GM12878 (cell line): ENCODE measurements around the gene BRSK2. TPM values are rescaled to one million over a fixed set of nuclear protein-coding genes. Genes with fewer than 3 reads are reported as not detected.

Experiments used
- ATAC-seq: fragments of 200-7000 bp; cut with Tn5 transposase; 3 replicates; pipeline ENCODE4 v1.9.1; 2020; ENCODE audit warnings: mild to moderate bottlenecking, moderate library complexity
- BruUV-seq: library from RNA; stranded (reverse); fragments of 400-500 nt; replicated peaks from 2 replicates; lab custom pipeline; 2021; lab: Mats Ljungman, UMichigan
- CTCF ChIA-PET: fragments of 300-600 bp; sonication (Branson Sonifier 250); formaldehyde crosslinking; extraction: SDS; loops from one replicate; lab custom pipeline; 2021; ENCODE audit warnings: inconsistent platforms; lab: Yijun Ruan, JAX
- POLR2A ChIA-PET: fragments of 350-600 bp; formaldehyde crosslinking; extraction: SDS; loops from one replicate; lab custom pipeline; 2021; ENCODE audit warnings: inconsistent platforms; lab: Charles Lee
- RAD21 ChIA-PET: fragments of 300-600 bp; sonication (Branson Sonifier 250); formaldehyde crosslinking; loops from one replicate; lab custom pipeline; 2023; ENCODE audit warnings: antibody characterized with exemption; ENCODE audit not compliant: unreplicated experiment; lab: Charles Lee
- SMC1A ChIA-PET: fragments of 300-600 bp; sonication (Branson Sonifier 250); formaldehyde crosslinking; loops from one replicate; lab custom pipeline; 2023; ENCODE audit not compliant: unreplicated experiment, uncharacterized antibody; lab: Charles Lee
- DNase-seq: peaks from one replicate; pipeline ENCODE4 v3.0.0-alpha.2; 2011; ENCODE audit warnings: low read depth, low spot score
- FAIRE-seq: peaks from 3 replicates; lab custom pipeline; 2011; peaks lifted over from hg19 to GRCh38; lab: Jason Lieb, UNC
- H2AFZ ChIP-seq: 2 replicates; pipeline ENCODE4 v1.6.0; 2011; ENCODE audit warnings: low read depth, low read length, control low read depth; ENCODE audit not compliant: control insufficient read depth
- H3K27ac ChIP-seq: 2 replicates; pipeline ENCODE4 v1.5.1; 2011; ENCODE audit warnings: control low read depth; ENCODE audit not compliant: control insufficient read depth, insufficient read depth
- H3K27me3 ChIP-seq, 2 experiments: replicated peaks in 1 of 2; 2 replicates each; pipeline versions ENCODE4 v1.6.0 to v1.6.1; 2011; ENCODE audit warnings: low read length in 1 of 2; ENCODE audit not compliant: control insufficient read depth in 2 of 2, insufficient read depth in 2 of 2
- H3K36me3 ChIP-seq, 2 experiments: 2 replicates each; pipeline ENCODE4 v1.5.1; 2011; ENCODE audit warnings: low read length in 1 of 2; ENCODE audit not compliant: control insufficient read depth in 2 of 2, insufficient read depth in 2 of 2
- H3K4me1 ChIP-seq: 2 replicates; pipeline ENCODE4 v1.6.1; 2011; ENCODE audit warnings: mild to moderate bottlenecking, low read length, moderate library complexity, mixed read lengths; ENCODE audit not compliant: control insufficient read depth, insufficient read depth
- H3K4me2 ChIP-seq: 2 replicates; pipeline ENCODE4 v1.6.0; 2011; ENCODE audit warnings: control low read depth; ENCODE audit not compliant: control insufficient read depth, insufficient read depth
- H3K4me3 ChIP-seq: fragments of 200-600 bp; sonication (generic); 2 replicates; pipeline ENCODE4 v1.5.1; 2016
- H3K79me2 ChIP-seq: 2 replicates; pipeline ENCODE4 v1.6.0; 2011; ENCODE audit warnings: low read length; ENCODE audit not compliant: control insufficient read depth, insufficient read depth
- H3K9ac ChIP-seq: 2 replicates; pipeline ENCODE4 v1.8.0; 2011; ENCODE audit warnings: low read length, control low read depth, mixed read lengths; ENCODE audit not compliant: control insufficient read depth, insufficient read depth
- H3K9me3 ChIP-seq: replicated peaks from 3 replicates; pipeline ENCODE4 v1.5.1; 2011; ENCODE audit warnings: mild to moderate bottlenecking, low read length; ENCODE audit not compliant: control insufficient read depth, insufficient read depth
- H4K20me1 ChIP-seq: 2 replicates; pipeline ENCODE4 v1.6.0; 2011; ENCODE audit not compliant: control insufficient read depth, insufficient read depth
- BRCA1 ChIP-seq: IDR thresholded peaks from 2 replicates; pipeline ENCODE4 v1.6.1; 2011; ENCODE audit warnings: low read depth, low read length, improper control_type of control experiment
- E2F4 ChIP-seq: IDR thresholded peaks from 2 replicates; pipeline ENCODE4 v1.6.1; 2012; ENCODE audit warnings: low read depth, low read length, improper control_type of control experiment
- FOXK2 ChIP-seq: fragments of 450-650 bp; IDR thresholded peaks from 2 replicates; pipeline ENCODE4 v1.6.1; 2017; ENCODE audit warnings: mild to moderate bottlenecking, moderate library complexity
- MTA3 ChIP-seq: IDR thresholded peaks from 2 replicates; pipeline ENCODE4 v1.6.1; 2012; ENCODE audit warnings: low read length, inconsistent platforms, borderline replicate concordance
- NFXL1 ChIP-seq: fragments of 450-650 bp; IDR thresholded peaks from 2 replicates; pipeline ENCODE4 v1.6.1; 2017; ENCODE audit warnings: antibody characterized with exemption, mild to moderate bottlenecking, borderline replicate concordance
- NR2C2 ChIP-seq: IDR thresholded peaks from 2 replicates; pipeline ENCODE4 v1.6.1; 2011; ENCODE audit warnings: borderline replicate concordance, low read depth; ENCODE audit not compliant: control insufficient read depth, insufficient read length
- PKNOX1 ChIP-seq: fragments of 450-650 bp; IDR thresholded peaks from 2 replicates; pipeline ENCODE4 v1.6.1; 2016; ENCODE audit warnings: mild to moderate bottlenecking
- WGBS: methylation state at CpG from one replicate; pipeline ENCODE4 v1.1.6; 2016; ENCODE audit warnings: low lambda C conversion rate; ENCODE audit not compliant: insufficient replicate concordance, insufficient coverage; ENCODE audit errors: missing lambda C conversion rate; 5-methylcytosine and 5-hydroxymethylcytosine counted together
- in situ Hi-C: fragments of 300-500 bp; cut with MboI; formaldehyde crosslinking; loops from 9 replicates; pipeline ENCODE4 v1.14.3; 2018; ENCODE audit warnings: mixed read lengths
- intact Hi-C: fragments of 100-400 bp; cut with micrococcal nuclease; formaldehyde crosslinking; loops from one replicate; pipeline ENCODE4 v1.14.2; 2022; ENCODE audit not compliant: unreplicated experiment
- polyA plus RNA-seq, 11 experiments: library from polyadenylated mRNA; depleted of rRNA in 4 of 11; unstranded in 6 of 11; stranded (reverse) in 5 of 11; fragments of >200 nt; fragmentation: Nextera tagmentation in 4 of 11; fragmentation: Illumina TruSeq in 1 of 11; extraction: Ambion mirVana in 4 of 11; extraction: Trizol in 1 of 11; gene quantifications; 1 replicate in 1 of 11; 2 replicates in 10 of 11; pipeline versions ENCODE4 v1.2.1 to v1.2.3, GENCODE V29; 2011 to 2016; ENCODE audit warnings: inconsistent platforms in 2 of 11, missing spikeins in 2 of 11, low read depth in 1 of 11
- total RNA-seq, 4 experiments: library from RNA; depleted of rRNA in 3 of 4; stranded (reverse); fragments of >200 nt in 3 of 4; fragmentation: Illumina TruSeq in 1 of 4; extraction: Trizol in 1 of 4; gene quantifications; 2 replicates each; pipeline versions ENCODE4 v1.2.1 to v1.2.3, GENCODE V29; 2013 to 2021

Gene BRSK2
- total and polyA plus RNA-seq, 10 of the 15 experiments (the other 5 are each of a cell fraction or from before 2014, with no cell fraction given): 0.13 TPM; not detected in 9

GRCh38 chr11:1410366-1411291 is 20.9 kb downstream of the BRSK2 start:
- no peaks in the 10 kb centered on the region for H3K79me2 ChIP-seq
- SMC1A ChIA-PET: no interaction called here
- intact Hi-C loops (no loop called here), in situ Hi-C loops (no loop called here)
- no TSS peak for BruUV-seq
- no peak overlapping the region for H2AFZ ChIP-seq
- H3K27me3 ChIP-seq: no peaks in the 10 kb centered on the region
- FAIRE-seq: no peak
- no peaks in the 10 kb centered on the region for H3K4me1 ChIP-seq
- H3K36me3 ChIP-seq: no peaks in the 10 kb centered on the region
- POLR2A ChIA-PET: no interaction called here
- H3K9me3 ChIP-seq: no peaks in the 10 kb centered on the region; the same call in 2 of the 3 replicates
- no peak for TF ChIP-seq BRCA1
- TF ChIP-seq MTA3: no peak
- TF ChIP-seq FOXK2: no peak
- TF ChIP-seq PKNOX1: no peak
- TF ChIP-seq NFXL1: no peak
- RAD21 ChIA-PET: no interaction called here
- CTCF ChIA-PET: no interaction called here
- H4K20me1 ChIP-seq: no peaks in the 10 kb centered on the region
- DNase-seq: no peak
- no peak overlapping the region for H3K4me3 ChIP-seq
- H3K4me2 ChIP-seq: no peak overlapping the region
- H3K9ac ChIP-seq: no peak overlapping the region
- WGBS: 66% methylated on average over 34 of the region's 35 CpGs
- no peak for ATAC-seq
- H3K27ac ChIP-seq: no peak overlapping the region

GRCh38 chr11:1411301-1411700 is 21.6 kb downstream of the BRSK2 start:
- intact Hi-C loops: no loop called here
- CTCF ChIA-PET: no interaction called here
- FAIRE-seq: no peak

More at GRCh38 chr11:1411301-1411700, 21.6 kb downstream of the BRSK2 start:
- Histone ChIP-seq H2AFZ (no peak overlapping the region), H3K4me3 (no peak overlapping the region), H3K4me2 (no peak overlapping the region), H3K36me3 (no peaks in the 10 kb centered on the region), H4K20me1 (no peaks in the 10 kb centered on the region), H3K79me2 (no peaks in the 10 kb centered on the region), H3K9ac (no peak overlapping the region), H3K27me3 (no peaks in the 10 kb centered on the region), H3K4me1 (no peaks in the 10 kb centered on the region), H3K27ac (no peak overlapping the region), H3K9me3 (no peaks in the 10 kb centered on the region; the same call in 2 of the 3 replicates)
- 74% methylated on average over 13 of the region's 13 CpGs for WGBS
- no TSS peak for BruUV-seq
- ChIA-PET SMC1A (no interaction called here), RAD21 (no interaction called here), POLR2A (no interaction called here)
- DNase-seq (no peak), ATAC-seq (no peak)
- in situ Hi-C loops: no loop called here
- no peak for TF ChIP-seq E2F4
- no peak for TF ChIP-seq NR2C2
